Measurements from ENCODE around the gene MTHFD1L. TPM values are rescaled to one million over a fixed set of nuclear protein-coding genes. Genes with fewer than 3 reads are reported as not detected.

The MTHFD1L gene
- total and polyA plus RNA-seq, 2 of the 8 experiments (the other 6 are each of a cell fraction or from before 2014, with no cell fraction given): 29.2 to 105 TPM

GRCh38 chr6:151052021-151052646, 186.6 kb downstream of the MTHFD1L start:
- Histone ChIP-seq H3K79me1 (ENCODE audit: low read depth, low read length) (no peaks in the 10 kb centered on the region), H4K91ac (replicated peaks; ENCODE audit: insufficient read length, low read length) (no peak overlapping the region), H3K4me2 (ENCODE audit: insufficient read depth in 1 of 2, low read depth in 2 of 2, low read length in 2 of 2) (no peak overlapping the region), H2BK15ac (ENCODE audit: low read length) (no peak overlapping the region), H4K20me1 (replicated peaks in 1 of 2; ENCODE audit: control insufficient read depth in 1 of 2, insufficient read depth in 2 of 2, low read length in 2 of 2) (peaks cover 0 to 2% of the 10 kb centered on the region in 2 experiments), H3K56ac (replicated peaks; ENCODE audit: insufficient read length, low read depth, low read length) (no peak overlapping the region), H2BK120ac (replicated peaks; ENCODE audit: low read depth, low read length) (no peak overlapping the region), H3K4me3 (ENCODE audit: extremely low read depth in 1 of 4, insufficient read depth in 2 of 4, low read depth in 3 of 4, low read length in 4 of 4) (no peak overlapping the region), H2AFZ (ENCODE audit: low read length) (no peak overlapping the region), H3K14ac (ENCODE audit: insufficient read length) (no peak overlapping the region), H3K18ac (ENCODE audit: extremely low read depth, low read length) (no peak overlapping the region), H2BK12ac (ENCODE audit: low read depth, low read length) (no peak overlapping the region), H3K23me2 (ENCODE audit: low read depth, low read length) (no peaks in the 10 kb centered on the region), H3K27ac (ENCODE audit: low read depth, low read length) (no peak overlapping the region), H2BK20ac (ENCODE audit: low read length) (no peak overlapping the region), H4K5ac (ENCODE audit: insufficient read length, low read depth, low read length) (no peak overlapping the region), H3K9ac (replicated peaks in 1 of 4; ENCODE audit: extremely low read depth in 1 of 4, low read depth in 3 of 4, low read length in 3 of 4) (no peak overlapping the region), H3K9me3 (ENCODE audit: insufficient read depth in 2 of 2, low read depth in 1 of 2, low read length in 1 of 2) (no peaks in the 10 kb centered on the region), H4K8ac (ENCODE audit: extremely low read depth, insufficient read depth, low read length) (no peak overlapping the region), H3K79me2 (ENCODE audit: control insufficient read depth in 1 of 2, insufficient read depth in 2 of 2, low read length in 2 of 2) (no peaks in the 10 kb centered on the region), H3K23ac (ENCODE audit: insufficient read length) (no peak overlapping the region), H3K36me3 (ENCODE audit: control insufficient read depth in 2 of 4, insufficient read depth in 4 of 4, low read length in 3 of 4) (peaks cover 0 to 1% (median under 1%) of the 10 kb centered on the region in 4 experiments; a peak in 4 of 8 replicates), H2AK5ac (ENCODE audit: low read depth, low read length) (no peak overlapping the region), H3K4ac (replicated peaks; ENCODE audit: insufficient read length, low read depth, low read length) (no peak overlapping the region), H3K27me3 (replicated peaks in 1 of 4; ENCODE audit: control insufficient read depth in 3 of 4, extremely low read depth in 1 of 4, insufficient read depth in 3 of 4, low read length in 3 of 4) (no peaks in the 10 kb centered on the region), H2BK5ac (ENCODE audit: low read depth, low read length) (0 out of 2 replicates have a peak overlapping the region, but pooled peaks have one; percentile 21), H3K4me1 (replicated peaks in 1 of 4; ENCODE audit: control insufficient read depth in 3 of 4, insufficient read depth in 4 of 4, low read length in 3 of 4) (no peaks in the 10 kb centered on the region)
- 97% methylated on average over 12 of the region's 12 CpGs; no CpG with 5 or more reads in 1 of the 2 experiments for WGBS, 2 experiments (ENCODE audit: extremely low coverage in 1 of 2, insufficient coverage in 1 of 2, insufficient read length in 1 of 2, insufficient replicate concordance in 2 of 2, low coverage in 1 of 2, low lambda C conversion rate in 2 of 2, missing lambda C conversion rate in 1 of 2)
- CTCF ChIA-PET (ENCODE audit: partially characterized antibody): interaction anchor here (0.8 to 1.2 kb wide), 3 partner anchors 43 to 284 kb away, joined by 3 to 5 read pairs (median 4); no protein-coding TSS in a partner anchor
- POLR2A ChIA-PET (ENCODE audit: partially characterized antibody): interaction anchor here (0.8 kb wide), 1 partner anchor 11 kb away, joined by 3 read pairs; no protein-coding TSS in a partner anchor
- no peak for TF ChIP-seq RBBP5 (IDR thresholded peaks at IDR 0.05; ENCODE audit: borderline replicate concordance, low read depth, low read length)
- DNase-seq (ENCODE audit: low read depth in 1 of 2, low spot score in 2 of 2) (no peak), FAIRE-seq (no peak)

Data from H1 (cell line).